H1 (cell line): ENCODE data around the gene CAPZB. TPM values are rescaled to one million over a fixed set of nuclear protein-coding genes. Genes with fewer than 3 reads are reported as not detected.

ENCODE experiments used
- BRCA1 ChIP-seq: IDR thresholded peaks from 2 replicates; pipeline ENCODE4 v1.6.1; 2012; ENCODE audit warnings: low read depth, low read length, improper control_type of control experiment
- POLR2AphosphoS5 ChIP-seq: IDR thresholded peaks from 2 replicates; pipeline ENCODE4 v1.6.1; 2011; ENCODE audit warnings: low read depth, low read length
- polyA plus RNA-seq, 7 experiments: library from polyadenylated mRNA; depleted of rRNA in 3 of 7; stranded (reverse) in 5 of 7; unstranded in 2 of 7; fragments of >200 nt in 5 of 7; fragments of 200-250 nt in 2 of 7; gene quantifications; 1 replicate in 5 of 7; 2 replicates in 1 of 7; 4 replicates in 1 of 7; pipeline versions ENCODE4 v1.2.1 to v1.2.3, GENCODE V29; 2011 to 2013; ENCODE audit warnings: missing spikeins in 2 of 7, mixed read lengths in 2 of 7
- total RNA-seq: library from RNA; stranded (reverse); fragmentation: NEBNext Ultra II Directional; extraction: Animal tissue kit (Norgen Biotek cat#: 25700); gene quantifications from 2 replicates; pipeline ENCODE4 v1.2.1, GENCODE V29; 2021
- TF ChIP-seq, protein P1 (sequence below): fragments of 300-600 bp; sonication (generic); IDR thresholded peaks from 2 replicates; pipeline ENCODE4 v1.7.1; 2012; ENCODE audit warnings: low read length, moderate library complexity, mild to moderate bottlenecking, inconsistent platforms; ENCODE audit not compliant: insufficient replicate concordance
- TF ChIP-seq, protein P2 (sequence below): IDR thresholded peaks from 2 replicates; pipeline ENCODE4 v1.6.1; 2012; ENCODE audit warnings: low read length, inconsistent platforms

The CAPZB gene
- total and polyA plus RNA-seq, 2 of the 8 experiments (the other 6 are each of a cell fraction or from before 2014, with no cell fraction given): 162 to 371 TPM

DNA sequence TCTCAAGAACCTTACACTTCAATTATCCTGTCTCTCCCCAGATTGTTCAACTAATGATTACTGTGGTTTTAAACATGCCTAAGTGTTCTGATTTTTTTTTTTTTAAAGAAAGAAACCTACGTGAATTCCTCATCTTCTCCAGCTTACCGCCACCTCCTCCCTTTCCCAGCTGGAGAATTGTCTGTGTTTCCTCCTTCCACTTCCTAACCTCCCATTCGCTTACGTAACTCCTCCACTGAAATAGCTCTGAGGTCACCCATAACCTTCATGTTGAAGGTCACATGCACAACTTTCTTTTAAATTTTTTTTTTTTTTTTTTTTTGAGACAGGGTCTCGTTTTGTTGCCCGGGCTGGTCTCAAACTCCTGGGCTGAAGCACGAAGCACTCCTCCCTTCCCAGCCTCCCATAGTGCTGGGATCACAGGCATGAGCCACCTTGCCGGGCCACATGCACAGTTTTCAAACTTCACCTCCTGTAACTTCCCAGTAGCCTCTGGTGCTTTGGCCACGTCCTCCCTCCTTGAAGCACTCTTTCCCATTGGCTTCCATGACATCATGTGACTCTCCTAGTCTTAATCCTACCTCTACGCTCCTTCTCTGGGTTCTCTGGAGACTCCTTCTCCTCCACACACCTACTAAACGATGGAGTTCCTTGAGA, 9.8 kb upstream of the CAPZB start (continued):
- TF ChIP-seq, protein P1, sequence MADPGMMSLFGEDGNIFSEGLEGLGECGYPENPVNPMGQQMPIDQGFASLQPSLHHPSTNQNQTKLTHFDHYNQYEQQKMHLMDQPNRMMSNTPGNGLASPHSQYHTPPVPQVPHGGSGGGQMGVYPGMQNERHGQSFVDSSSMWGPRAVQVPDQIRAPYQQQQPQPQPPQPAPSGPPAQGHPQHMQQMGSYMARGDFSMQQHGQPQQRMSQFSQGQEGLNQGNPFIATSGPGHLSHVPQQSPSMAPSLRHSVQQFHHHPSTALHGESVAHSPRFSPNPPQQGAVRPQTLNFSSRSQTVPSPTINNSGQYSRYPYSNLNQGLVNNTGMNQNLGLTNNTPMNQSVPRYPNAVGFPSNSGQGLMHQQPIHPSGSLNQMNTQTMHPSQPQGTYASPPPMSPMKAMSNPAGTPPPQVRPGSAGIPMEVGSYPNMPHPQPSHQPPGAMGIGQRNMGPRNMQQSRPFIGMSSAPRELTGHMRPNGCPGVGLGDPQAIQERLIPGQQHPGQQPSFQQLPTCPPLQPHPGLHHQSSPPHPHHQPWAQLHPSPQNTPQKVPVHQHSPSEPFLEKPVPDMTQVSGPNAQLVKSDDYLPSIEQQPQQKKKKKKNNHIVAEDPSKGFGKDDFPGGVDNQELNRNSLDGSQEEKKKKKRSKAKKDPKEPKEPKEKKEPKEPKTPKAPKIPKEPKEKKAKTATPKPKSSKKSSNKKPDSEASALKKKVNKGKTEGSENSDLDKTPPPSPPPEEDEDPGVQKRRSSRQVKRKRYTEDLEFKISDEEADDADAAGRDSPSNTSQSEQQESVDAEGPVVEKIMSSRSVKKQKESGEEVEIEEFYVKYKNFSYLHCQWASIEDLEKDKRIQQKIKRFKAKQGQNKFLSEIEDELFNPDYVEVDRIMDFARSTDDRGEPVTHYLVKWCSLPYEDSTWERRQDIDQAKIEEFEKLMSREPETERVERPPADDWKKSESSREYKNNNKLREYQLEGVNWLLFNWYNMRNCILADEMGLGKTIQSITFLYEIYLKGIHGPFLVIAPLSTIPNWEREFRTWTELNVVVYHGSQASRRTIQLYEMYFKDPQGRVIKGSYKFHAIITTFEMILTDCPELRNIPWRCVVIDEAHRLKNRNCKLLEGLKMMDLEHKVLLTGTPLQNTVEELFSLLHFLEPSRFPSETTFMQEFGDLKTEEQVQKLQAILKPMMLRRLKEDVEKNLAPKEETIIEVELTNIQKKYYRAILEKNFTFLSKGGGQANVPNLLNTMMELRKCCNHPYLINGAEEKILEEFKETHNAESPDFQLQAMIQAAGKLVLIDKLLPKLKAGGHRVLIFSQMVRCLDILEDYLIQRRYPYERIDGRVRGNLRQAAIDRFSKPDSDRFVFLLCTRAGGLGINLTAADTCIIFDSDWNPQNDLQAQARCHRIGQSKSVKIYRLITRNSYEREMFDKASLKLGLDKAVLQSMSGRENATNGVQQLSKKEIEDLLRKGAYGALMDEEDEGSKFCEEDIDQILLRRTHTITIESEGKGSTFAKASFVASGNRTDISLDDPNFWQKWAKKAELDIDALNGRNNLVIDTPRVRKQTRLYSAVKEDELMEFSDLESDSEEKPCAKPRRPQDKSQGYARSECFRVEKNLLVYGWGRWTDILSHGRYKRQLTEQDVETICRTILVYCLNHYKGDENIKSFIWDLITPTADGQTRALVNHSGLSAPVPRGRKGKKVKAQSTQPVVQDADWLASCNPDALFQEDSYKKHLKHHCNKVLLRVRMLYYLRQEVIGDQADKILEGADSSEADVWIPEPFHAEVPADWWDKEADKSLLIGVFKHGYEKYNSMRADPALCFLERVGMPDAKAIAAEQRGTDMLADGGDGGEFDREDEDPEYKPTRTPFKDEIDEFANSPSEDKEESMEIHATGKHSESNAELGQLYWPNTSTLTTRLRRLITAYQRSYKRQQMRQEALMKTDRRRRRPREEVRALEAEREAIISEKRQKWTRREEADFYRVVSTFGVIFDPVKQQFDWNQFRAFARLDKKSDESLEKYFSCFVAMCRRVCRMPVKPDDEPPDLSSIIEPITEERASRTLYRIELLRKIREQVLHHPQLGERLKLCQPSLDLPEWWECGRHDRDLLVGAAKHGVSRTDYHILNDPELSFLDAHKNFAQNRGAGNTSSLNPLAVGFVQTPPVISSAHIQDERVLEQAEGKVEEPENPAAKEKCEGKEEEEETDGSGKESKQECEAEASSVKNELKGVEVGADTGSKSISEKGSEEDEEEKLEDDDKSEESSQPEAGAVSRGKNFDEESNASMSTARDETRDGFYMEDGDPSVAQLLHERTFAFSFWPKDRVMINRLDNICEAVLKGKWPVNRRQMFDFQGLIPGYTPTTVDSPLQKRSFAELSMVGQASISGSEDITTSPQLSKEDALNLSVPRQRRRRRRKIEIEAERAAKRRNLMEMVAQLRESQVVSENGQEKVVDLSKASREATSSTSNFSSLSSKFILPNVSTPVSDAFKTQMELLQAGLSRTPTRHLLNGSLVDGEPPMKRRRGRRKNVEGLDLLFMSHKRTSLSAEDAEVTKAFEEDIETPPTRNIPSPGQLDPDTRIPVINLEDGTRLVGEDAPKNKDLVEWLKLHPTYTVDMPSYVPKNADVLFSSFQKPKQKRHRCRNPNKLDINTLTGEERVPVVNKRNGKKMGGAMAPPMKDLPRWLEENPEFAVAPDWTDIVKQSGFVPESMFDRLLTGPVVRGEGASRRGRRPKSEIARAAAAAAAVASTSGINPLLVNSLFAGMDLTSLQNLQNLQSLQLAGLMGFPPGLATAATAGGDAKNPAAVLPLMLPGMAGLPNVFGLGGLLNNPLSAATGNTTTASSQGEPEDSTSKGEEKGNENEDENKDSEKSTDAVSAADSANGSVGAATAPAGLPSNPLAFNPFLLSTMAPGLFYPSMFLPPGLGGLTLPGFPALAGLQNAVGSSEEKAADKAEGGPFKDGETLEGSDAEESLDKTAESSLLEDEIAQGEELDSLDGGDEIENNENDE: no peak
- TF ChIP-seq, protein P2, sequence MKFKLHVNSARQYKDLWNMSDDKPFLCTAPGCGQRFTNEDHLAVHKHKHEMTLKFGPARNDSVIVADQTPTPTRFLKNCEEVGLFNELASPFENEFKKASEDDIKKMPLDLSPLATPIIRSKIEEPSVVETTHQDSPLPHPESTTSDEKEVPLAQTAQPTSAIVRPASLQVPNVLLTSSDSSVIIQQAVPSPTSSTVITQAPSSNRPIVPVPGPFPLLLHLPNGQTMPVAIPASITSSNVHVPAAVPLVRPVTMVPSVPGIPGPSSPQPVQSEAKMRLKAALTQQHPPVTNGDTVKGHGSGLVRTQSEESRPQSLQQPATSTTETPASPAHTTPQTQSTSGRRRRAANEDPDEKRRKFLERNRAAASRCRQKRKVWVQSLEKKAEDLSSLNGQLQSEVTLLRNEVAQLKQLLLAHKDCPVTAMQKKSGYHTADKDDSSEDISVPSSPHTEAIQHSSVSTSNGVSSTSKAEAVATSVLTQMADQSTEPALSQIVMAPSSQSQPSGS: no peak
- TF ChIP-seq BRCA1 (no peak), POLR2AphosphoS5 (no peak)
